Prostate gland (tissue), 2 donors: Measurements from ENCODE around the gene RARB. TPM values are rescaled to one million over a fixed set of nuclear protein-coding genes. Genes with fewer than 3 reads are reported as not detected.

Experiments
- DNase-seq: peaks from one replicate; pipeline ENCODE4 v3.0.0-alpha.2; 2019; ENCODE audit warnings: low spot score
- H3K27ac ChIP-seq, 2 donors: fragments of 200-600 bp; sonication (generic); 2 replicates each; pipeline ENCODE4 v1.5.1; 2017 to 2019
- H3K27me3 ChIP-seq: fragments of 200-600 bp; sonication (generic); replicated peaks from 2 replicates; pipeline ENCODE4 v1.5.1; 2019; ENCODE audit not compliant: insufficient read depth
- H3K36me3 ChIP-seq, 2 donors: fragments of 200-600 bp; sonication (generic); 1 replicate in 1 of 2; 2 replicates in 1 of 2; pipeline versions ENCODE4 v1.5.1 to v1.8.1; 2017 to 2019
- H3K4me1 ChIP-seq: fragments of 200-600 bp; sonication (generic); replicated peaks from 2 replicates; pipeline ENCODE4 v1.5.1; 2019
- H3K4me3 ChIP-seq, 2 donors: fragments of 200-600 bp; sonication (generic); 2 replicates each; pipeline ENCODE4 v1.5.1; 2017 to 2019
- H3K9me3 ChIP-seq: fragments of 200-600 bp; sonication (generic); 2 replicates; pipeline ENCODE4 v1.5.1; 2017
- POLR2A ChIP-seq: fragments of 450-650 bp; IDR thresholded peaks from one replicate; pipeline ENCODE4 v1.6.1; 2016; ENCODE audit warnings: antibody characterized with exemption, mild to moderate bottlenecking
- POLR2AphosphoS5 ChIP-seq: sonication (generic); formaldehyde crosslinking; IDR thresholded peaks from one replicate; pipeline ENCODE4 v1.6.1; 2017; ENCODE audit warnings: antibody characterized with exemption
- WGBS: methylation state at CpG from one replicate; pipeline ENCODE4 v1.1.5; 2018; 5-methylcytosine and 5-hydroxymethylcytosine counted together
- intact Hi-C: fragments of 100-400 bp; cut with DNase I; formaldehyde crosslinking; loops from one replicate; pipeline ENCODE4 v1.14.2; 2022
- total RNA-seq, 2 donors: library from RNA; depleted of rRNA; stranded (reverse); fragments of >200 nt; gene quantifications; one replicate each; pipeline ENCODE4 v1.1.0, GENCODE V29; 2016
- TF ChIP-seq, protein P1 (sequence below), 4 experiments: fragments of 200-600 bp in 2 of 4; fragments of 450-650 bp in 2 of 4; sonication (generic) in 2 of 4; IDR thresholded peaks; 1 replicate in 3 of 4; 2 replicates in 1 of 4; pipeline ENCODE4 v1.5.1; 2016 to 2019; ENCODE audit warnings: antibody characterized with exemption in 4 of 4, mild to moderate bottlenecking in 2 of 4, moderate library complexity in 2 of 4

Gene RARB
- total RNA-seq, 2 donors from 2014 or later = 4.4 to 17.2 TPM

GRCh38 chr3:25593001-25593400 is 164.9 kb downstream of the RARB start:
- intact Hi-C loops = loop anchor here (2.0 to 5.0 kb wide), 5 partner anchors 86 to 821 kb away; partner anchors contain the start of gene RARB
- Histone ChIP-seq H3K4me1 (peaks cover 7% of the 10 kb centered on the region), H3K27ac (no peak overlapping the region), H3K9me3 (no peaks in the 10 kb centered on the region), H3K27me3 (no peaks in the 10 kb centered on the region), H3K36me3 (no peaks in the 10 kb centered on the region), H3K4me3 (no peak overlapping the region)
- DNase-seq = no peak
- TF ChIP-seq POLR2A (no peak), POLR2AphosphoS5 (no peak)
- TF ChIP-seq, protein P1, sequence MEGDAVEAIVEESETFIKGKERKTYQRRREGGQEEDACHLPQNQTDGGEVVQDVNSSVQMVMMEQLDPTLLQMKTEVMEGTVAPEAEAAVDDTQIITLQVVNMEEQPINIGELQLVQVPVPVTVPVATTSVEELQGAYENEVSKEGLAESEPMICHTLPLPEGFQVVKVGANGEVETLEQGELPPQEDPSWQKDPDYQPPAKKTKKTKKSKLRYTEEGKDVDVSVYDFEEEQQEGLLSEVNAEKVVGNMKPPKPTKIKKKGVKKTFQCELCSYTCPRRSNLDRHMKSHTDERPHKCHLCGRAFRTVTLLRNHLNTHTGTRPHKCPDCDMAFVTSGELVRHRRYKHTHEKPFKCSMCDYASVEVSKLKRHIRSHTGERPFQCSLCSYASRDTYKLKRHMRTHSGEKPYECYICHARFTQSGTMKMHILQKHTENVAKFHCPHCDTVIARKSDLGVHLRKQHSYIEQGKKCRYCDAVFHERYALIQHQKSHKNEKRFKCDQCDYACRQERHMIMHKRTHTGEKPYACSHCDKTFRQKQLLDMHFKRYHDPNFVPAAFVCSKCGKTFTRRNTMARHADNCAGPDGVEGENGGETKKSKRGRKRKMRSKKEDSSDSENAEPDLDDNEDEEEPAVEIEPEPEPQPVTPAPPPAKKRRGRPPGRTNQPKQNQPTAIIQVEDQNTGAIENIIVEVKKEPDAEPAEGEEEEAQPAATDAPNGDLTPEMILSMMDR (IDR thresholded peaks at IDR 0.05) = no peak

- H3K27ac ChIP-seq = no peak overlapping the region
- H3K4me3 ChIP-seq = no peak overlapping the region
- H3K4me1 ChIP-seq = peaks cover 7% of the 10 kb centered on the region
- WGBS = 6% methylated on average over 1 of the region's 1 CpG
- H3K9me3 ChIP-seq = no peaks in the 10 kb centered on the region
- H3K27me3 ChIP-seq = no peaks in the 10 kb centered on the region
- no peak for TF ChIP-seq POLR2A
- TF ChIP-seq, protein P1 (IDR thresholded peaks at IDR 0.05) = peak; percentile 66 to 86 (median 82)
- intact Hi-C loops = loop anchor here (5.0 kb wide), 4 partner anchors 87 to 822 kb away; no protein-coding TSS in a partner anchor
- H3K36me3 ChIP-seq = no peaks in the 10 kb centered on the region
- no peak for DNase-seq
Observed at GRCh38 chr3:25594007-25594502, 166.0 kb downstream of the RARB start.

GRCh38 chr3:25597535-25598101 is 169.6 kb downstream of the RARB start:
- no peak for DNase-seq
- no peaks in the 10 kb centered on the region for H3K36me3 ChIP-seq
- peaks cover 7% of the 10 kb centered on the region for H3K4me1 ChIP-seq
- no peak for TF ChIP-seq POLR2A
- TF ChIP-seq, protein P1 (IDR thresholded peaks at IDR 0.05) = no peak
- no peak for TF ChIP-seq POLR2AphosphoS5
- H3K27ac ChIP-seq = peak overlapping the region in 1 of 2 donors; percentile 40
- no peak overlapping the region for H3K4me3 ChIP-seq
- 24% methylated on average over 1 of the region's 1 CpG for WGBS
- intact Hi-C loops = no loop called here
- no peaks in the 10 kb centered on the region for H3K9me3 ChIP-seq
- no peaks in the 10 kb centered on the region for H3K27me3 ChIP-seq

GRCh38 chr3:25603703-25604102 is 175.6 kb downstream of the RARB start:
- H3K4me3 ChIP-seq = no peak overlapping the region
- intact Hi-C loops = no loop called here
- DNase-seq = no peak
- H3K36me3 ChIP-seq = no peaks in the 10 kb centered on the region
- no peak overlapping the region for H3K27ac ChIP-seq
- no peaks in the 10 kb centered on the region for H3K4me1 ChIP-seq
- H3K27me3 ChIP-seq = no peaks in the 10 kb centered on the region
- H3K9me3 ChIP-seq = no peaks in the 10 kb centered on the region
- 44% methylated on average over 1 of the region's 1 CpG for WGBS
- TF ChIP-seq, protein P1 (IDR thresholded peaks at IDR 0.05) = no peak
- TF ChIP-seq POLR2AphosphoS5 = no peak
- no peak for TF ChIP-seq POLR2A
